Endothelial cell of umbilical vein (primary cell): ENCODE results near the gene UVRAG.

ENCODE experiments used
- CTCF ChIP-seq, 2 donors: IDR thresholded peaks; 1 replicate in 1 of 2; 2 replicates in 1 of 2; pipeline ENCODE4 v1.5.1; 2011; ENCODE audit warnings: low read length in 2 of 2, mild to moderate bottlenecking in 2 of 2, moderate library complexity in 2 of 2, control low read depth in 1 of 2, inconsistent platforms in 1 of 2, low read depth in 1 of 2; ENCODE audit not compliant: insufficient read depth in 1 of 2; ENCODE audit errors: extremely low read depth in 1 of 2
- POLR2A ChIP-seq: IDR thresholded peaks from 2 replicates; pipeline ENCODE4 v1.6.1; 2012; ENCODE audit warnings: low read depth, mild to moderate bottlenecking, control low read depth, low read length
- POLR2AphosphoS5 ChIP-seq: IDR thresholded peaks from 2 replicates; pipeline ENCODE4 v1.6.1; 2012; ENCODE audit warnings: low read depth, mild to moderate bottlenecking, control low read depth, low read length, moderate library complexity; ENCODE audit not compliant: insufficient read depth

- TF ChIP-seq CTCF (IDR thresholded peaks at IDR 0.05; ENCODE audit: extremely low read depth in 1 of 2, insufficient read depth in 1 of 2, low read depth in 1 of 2, low read length in 2 of 2) (no peak), POLR2A (no peak), POLR2AphosphoS5 (no peak)
Observed at GRCh38 chr11:75785187-75785586, 29.8 kb upstream of the UVRAG start.
